GM20000 (cell line): ENCODE results near the gene IL1R1.

Source experiments
- DNase-seq: peaks from one replicate; pipeline ENCODE4 v3.0.0; 2012; ENCODE audit warnings: low spot score
- CTCF ChIP-seq: IDR thresholded peaks from 2 replicates; pipeline ENCODE4 v1.5.1; 2012; ENCODE audit warnings: mild to moderate bottlenecking, control low read depth; ENCODE audit errors: extremely low read depth, missing control alignments

Gene IL1R1

GRCh38 chr2:102154364-102154763, 11.8 kb downstream of the IL1R1 start:
- no peak for TF ChIP-seq CTCF
- DNase-seq, result no peak

- DNase-seq, result no peak
Observed at GRCh38 chr2:102154946-102155702, 12.6 kb downstream of the IL1R1 start.

GRCh38 chr2:102155703-102156515, 13.4 kb downstream of the IL1R1 start:
- no peak for TF ChIP-seq CTCF
- DNase-seq, result no peak

More at GRCh38 chr2:102154946-102155702, 12.6 kb downstream of the IL1R1 start:
- no peak for TF ChIP-seq CTCF

- TF ChIP-seq CTCF, result no peak
Observed at GRCh38 chr2:102158011-102158755, 15.6 kb downstream of the IL1R1 start.

GRCh38 chr2:102159295-102159694, 16.7 kb downstream of the IL1R1 start:
- DNase-seq, result no peak
- TF ChIP-seq CTCF, result no peak

More at GRCh38 chr2:102158011-102158755, 15.6 kb downstream of the IL1R1 start:
- no peak for DNase-seq

GRCh38 chr2:102166189-102166845, 23.8 kb downstream of the IL1R1 start:
- DNase-seq, result no peak
- no peak for TF ChIP-seq CTCF
